ENCODE data around the gene PPP1R1A. TPM values are rescaled to one million over a fixed set of nuclear protein-coding genes. Genes with fewer than 3 reads are reported as not detected.

Gene PPP1R1A
- total and polyA plus RNA-seq, 2 experiments from 2014 or later = 7.6 to 26.9 TPM

DNA sequence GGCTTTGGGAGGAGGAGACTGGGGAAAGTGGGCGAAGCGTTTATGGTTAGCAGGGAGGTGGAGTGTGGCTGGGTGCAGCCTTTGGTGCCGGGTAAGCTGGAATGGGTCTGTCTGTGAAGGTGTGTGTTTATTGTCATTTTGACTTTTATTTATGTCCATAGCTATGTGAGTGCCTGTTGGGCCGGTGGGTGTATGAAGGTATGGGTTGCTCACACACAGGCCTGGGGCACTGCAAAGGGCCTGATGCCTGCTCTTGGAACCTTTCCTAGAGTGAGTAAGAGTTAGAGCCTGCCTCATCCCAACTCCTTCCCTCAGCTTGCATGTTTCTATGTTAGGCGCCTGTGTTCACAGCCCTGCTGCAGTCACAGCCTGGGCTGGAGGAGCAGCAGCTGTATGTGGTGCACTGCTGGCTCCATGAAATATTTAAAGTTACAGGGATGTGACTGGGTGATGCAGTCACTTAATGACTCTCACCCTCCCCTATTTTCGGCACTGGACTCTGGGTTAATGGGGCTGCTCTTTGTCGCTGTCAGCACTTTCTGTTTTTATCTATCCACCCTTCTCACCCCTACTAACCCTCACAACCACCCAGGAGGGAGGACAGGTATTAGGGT, 2.6 kb upstream of the PPP1R1A start (continued):
- TF ChIP-seq, protein P1, sequence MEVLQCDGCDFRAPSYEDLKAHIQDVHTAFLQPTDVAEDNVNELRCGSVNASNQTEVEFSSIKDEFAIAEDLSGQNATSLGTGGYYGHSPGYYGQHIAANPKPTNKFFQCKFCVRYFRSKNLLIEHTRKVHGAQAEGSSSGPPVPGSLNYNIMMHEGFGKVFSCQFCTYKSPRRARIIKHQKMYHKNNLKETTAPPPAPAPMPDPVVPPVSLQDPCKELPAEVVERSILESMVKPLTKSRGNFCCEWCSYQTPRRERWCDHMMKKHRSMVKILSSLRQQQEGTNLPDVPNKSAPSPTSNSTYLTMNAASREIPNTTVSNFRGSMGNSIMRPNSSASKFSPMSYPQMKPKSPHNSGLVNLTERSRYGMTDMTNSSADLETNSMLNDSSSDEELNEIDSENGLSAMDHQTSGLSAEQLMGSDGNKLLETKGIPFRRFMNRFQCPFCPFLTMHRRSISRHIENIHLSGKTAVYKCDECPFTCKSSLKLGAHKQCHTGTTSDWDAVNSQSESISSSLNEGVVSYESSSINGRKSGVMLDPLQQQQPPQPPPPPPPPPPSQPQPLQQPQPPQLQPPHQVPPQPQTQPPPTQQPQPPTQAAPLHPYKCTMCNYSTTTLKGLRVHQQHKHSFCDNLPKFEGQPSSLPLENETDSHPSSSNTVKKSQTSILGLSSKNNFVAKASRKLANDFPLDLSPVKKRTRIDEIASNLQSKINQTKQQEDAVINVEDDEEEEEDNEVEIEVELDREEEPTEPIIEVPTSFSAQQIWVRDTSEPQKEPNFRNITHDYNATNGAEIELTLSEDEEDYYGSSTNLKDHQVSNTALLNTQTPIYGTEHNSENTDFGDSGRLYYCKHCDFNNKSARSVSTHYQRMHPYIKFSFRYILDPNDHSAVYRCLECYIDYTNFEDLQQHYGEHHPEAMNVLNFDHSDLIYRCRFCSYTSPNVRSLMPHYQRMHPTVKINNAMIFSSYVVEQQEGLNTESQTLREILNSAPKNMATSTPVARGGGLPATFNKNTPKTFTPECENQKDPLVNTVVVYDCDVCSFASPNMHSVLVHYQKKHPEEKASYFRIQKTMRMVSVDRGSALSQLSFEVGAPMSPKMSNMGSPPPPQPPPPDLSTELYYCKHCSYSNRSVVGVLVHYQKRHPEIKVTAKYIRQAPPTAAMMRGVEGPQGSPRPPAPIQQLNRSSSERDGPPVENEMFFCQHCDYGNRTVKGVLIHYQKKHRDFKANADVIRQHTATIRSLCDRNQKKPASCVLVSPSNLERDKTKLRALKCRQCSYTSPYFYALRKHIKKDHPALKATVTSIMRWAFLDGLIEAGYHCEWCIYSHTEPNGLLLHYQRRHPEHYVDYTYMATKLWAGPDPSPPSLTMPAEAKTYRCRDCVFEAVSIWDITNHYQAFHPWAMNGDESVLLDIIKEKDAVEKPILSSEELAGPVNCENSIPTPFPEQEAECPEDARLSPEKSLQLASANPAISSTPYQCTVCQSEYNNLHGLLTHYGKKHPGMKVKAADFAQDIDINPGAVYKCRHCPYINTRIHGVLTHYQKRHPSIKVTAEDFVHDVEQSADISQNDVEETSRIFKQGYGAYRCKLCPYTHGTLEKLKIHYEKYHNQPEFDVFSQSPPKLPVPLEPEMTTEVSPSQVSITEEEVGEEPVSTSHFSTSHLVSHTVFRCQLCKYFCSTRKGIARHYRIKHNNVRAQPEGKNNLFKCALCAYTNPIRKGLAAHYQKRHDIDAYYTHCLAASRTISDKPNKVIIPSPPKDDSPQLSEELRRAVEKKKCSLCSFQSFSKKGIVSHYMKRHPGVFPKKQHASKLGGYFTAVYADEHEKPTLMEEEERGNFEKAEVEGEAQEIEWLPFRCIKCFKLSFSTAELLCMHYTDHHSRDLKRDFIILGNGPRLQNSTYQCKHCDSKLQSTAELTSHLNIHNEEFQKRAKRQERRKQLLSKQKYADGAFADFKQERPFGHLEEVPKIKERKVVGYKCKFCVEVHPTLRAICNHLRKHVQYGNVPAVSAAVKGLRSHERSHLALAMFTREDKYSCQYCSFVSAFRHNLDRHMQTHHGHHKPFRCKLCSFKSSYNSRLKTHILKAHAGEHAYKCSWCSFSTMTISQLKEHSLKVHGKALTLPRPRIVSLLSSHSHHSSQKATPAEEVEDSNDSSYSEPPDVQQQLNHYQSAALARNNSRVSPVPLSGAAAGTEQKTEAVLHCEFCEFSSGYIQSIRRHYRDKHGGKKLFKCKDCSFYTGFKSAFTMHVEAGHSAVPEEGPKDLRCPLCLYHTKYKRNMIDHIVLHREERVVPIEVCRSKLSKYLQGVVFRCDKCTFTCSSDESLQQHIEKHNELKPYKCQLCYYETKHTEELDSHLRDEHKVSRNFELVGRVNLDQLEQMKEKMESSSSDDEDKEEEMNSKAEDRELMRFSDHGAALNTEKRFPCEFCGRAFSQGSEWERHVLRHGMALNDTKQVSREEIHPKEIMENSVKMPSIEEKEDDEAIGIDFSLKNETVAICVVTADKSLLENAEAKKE (CRISPR knock-in tag; IDR thresholded peaks at IDR 0.05) = no peak
- TF ChIP-seq CREB1 (CRISPR knock-in tag; IDR thresholded peaks at IDR 0.05; ENCODE audit: low read depth) = no peak
- TF ChIP-seq EZH2phosphoT487 (IDR thresholded peaks at IDR 0.05; ENCODE audit: unreplicated experiment) = no peak

DNA sequence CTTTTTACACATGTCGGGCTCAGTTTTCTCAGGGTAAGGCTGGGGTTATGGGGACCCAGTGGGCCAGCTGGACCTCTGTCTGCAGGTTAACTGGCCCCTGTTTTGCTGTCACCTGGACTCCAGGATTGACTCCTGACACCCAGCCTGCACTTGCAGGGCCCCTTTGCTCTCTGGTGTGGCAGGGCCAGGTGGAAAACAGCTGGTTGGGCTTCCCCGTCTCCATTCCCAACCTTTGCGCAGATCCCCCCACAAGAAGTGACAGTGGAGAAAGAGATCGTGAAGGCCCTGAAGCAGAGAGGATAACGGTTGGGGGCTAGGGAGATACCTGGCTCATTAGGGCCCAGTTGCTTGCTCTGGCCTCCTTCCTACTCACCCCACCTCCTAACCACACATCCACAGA, 1.5 kb upstream of the PPP1R1A start:
- Histone ChIP-seq H3K36me3 (ENCODE audit: insufficient read depth) (no peaks in the 10 kb centered on the region), H4K20me1 (replicated peaks; ENCODE audit: insufficient read depth) (no peaks in the 10 kb centered on the region), H3K79me2 (replicated peaks; ENCODE audit: insufficient read depth) (no peaks in the 10 kb centered on the region), H3K4me2 (no peak overlapping the region), H3K9me2 (ENCODE audit: insufficient read depth) (no peaks in the 10 kb centered on the region), H3K4me1 (ENCODE audit: insufficient read depth) (peaks cover 31% of the 10 kb centered on the region), H3K27me3 (ENCODE audit: insufficient read depth) (peaks cover 70% of the 10 kb centered on the region), H3K27ac (ENCODE audit: low read depth) (no peak overlapping the region), H3F3A (replicated peaks; ENCODE audit: low read depth) (no peaks in the 10 kb centered on the region), H3K4me3 (no peak overlapping the region), H2AFZ (no peak overlapping the region)
- ATAC-seq (no peak), DNase-seq (ENCODE audit: low spot score) (no peak)
- Mint-ChIP-seq H3K36me3 (ENCODE audit: low read depth) (no peaks in the 10 kb centered on the region), H3K27ac (no peak overlapping the region), H3K9me3 (no peaks in the 10 kb centered on the region), H3K27me3 (ENCODE audit: insufficient read depth, low read depth, poor library complexity) (peaks cover 47% of the 10 kb centered on the region), H3K4me1 (peaks cover 44% of the 10 kb centered on the region), H3K4me3 (peak overlapping the region; percentile 73)
- TF ChIP-seq POLR2AphosphoS5 (IDR thresholded peaks at IDR 0.05; ENCODE audit: low read depth) (no peak), STAT1 (IDR thresholded peaks at IDR 0.05; ENCODE audit: unreplicated experiment) (no peak), NANOG (IDR thresholded peaks at IDR 0.05; ENCODE audit: borderline replicate concordance) (no peak)
- TF ChIP-seq, protein P1 (CRISPR knock-in tag; IDR thresholded peaks at IDR 0.05) = no peak
